ENCODE measurements around the gene CDHR3. TPM values are rescaled to one million over a fixed set of nuclear protein-coding genes. Genes with fewer than 3 reads are reported as not detected.

The CDHR3 gene
- total and polyA plus RNA-seq, 4 donors, result 1.0 to 10.5 (median 1.8) TPM

GRCh38 chr7:106047184-106047583 lies 84.1 kb downstream of the CDHR3 start (continued):
- TF ChIP-seq REST (IDR thresholded peaks at IDR 0.05), result no peak
- TF ChIP-seq HNF4A (conservative IDR thresholded peaks at IDR 0.05), result no peak
- no peak for TF ChIP-seq RXRA (IDR thresholded peaks at IDR 0.05)
- TF ChIP-seq FOXA2 (IDR thresholded peaks at IDR 0.05), result no peak

- Histone ChIP-seq H3K27me3 (ENCODE audit: control insufficient read depth in 4 of 4, insufficient read depth in 4 of 4, low read length in 3 of 4) (no peaks in the 10 kb centered on the region), H3K4me3 (ENCODE audit: low read depth in 1 of 3, low read length in 3 of 3) (no peak overlapping the region), H3K9me3 (ENCODE audit: control insufficient read depth in 4 of 4, low read length in 3 of 4) (no peaks in the 10 kb centered on the region), H3K4me1 (ENCODE audit: control insufficient read depth in 4 of 4, insufficient read depth in 4 of 4, low read length in 3 of 4) (peaks cover 0 to 5% (median 1%) of the 10 kb centered on the region in 4 donors), H3K36me3 (ENCODE audit: control insufficient read depth in 4 of 4, insufficient read depth in 3 of 4, low read depth in 1 of 4, low read length in 3 of 4) (no peaks in the 10 kb centered on the region), H3K27ac (ENCODE audit: low read depth in 1 of 2, low read length in 2 of 2) (no peak overlapping the region), H3K9ac (ENCODE audit: low read depth in 1 of 2, low read length in 2 of 2) (no peak overlapping the region)
- TF ChIP-seq JUND (IDR thresholded peaks at IDR 0.05), result no peak
- no peak for TF ChIP-seq FOXA2 (IDR thresholded peaks at IDR 0.05)
- no peak for TF ChIP-seq EGR1 (IDR thresholded peaks at IDR 0.05; ENCODE audit: low read depth in 2 of 2)
- TF ChIP-seq HNF4A (conservative IDR thresholded peaks at IDR 0.05), result no peak
- no peak for TF ChIP-seq GABPA (IDR thresholded peaks at IDR 0.05 in 1 of 2, conservative IDR thresholded peaks at IDR 0.05 in 1 of 2)
- no peak for TF ChIP-seq ATF3 (IDR thresholded peaks at IDR 0.05)
- TF ChIP-seq TAF1 (conservative IDR thresholded peaks at IDR 0.05), result no peak
- TF ChIP-seq MAX (IDR thresholded peaks at IDR 0.05), result no peak
- TF ChIP-seq REST (IDR thresholded peaks at IDR 0.05), result no peak
- no peak for TF ChIP-seq HNF4G (IDR thresholded peaks at IDR 0.05)
- no peak for TF ChIP-seq YY1 (IDR thresholded peaks at IDR 0.05)
- no peak for TF ChIP-seq SP1 (IDR thresholded peaks at IDR 0.05)
- no peak for TF ChIP-seq RAD21 (IDR thresholded peaks at IDR 0.05)
- TF ChIP-seq ZBTB33 (IDR thresholded peaks at IDR 0.05), result no peak
- no peak for DNase-seq (ENCODE audit: low spot score)
- WGBS, result 74% methylated on average over 10 of the region's 10 CpGs
These were observed 85.0 kb downstream of the CDHR3 start for GRCh38 chr7:106047818-106048705.

Measured in liver (tissue), 9 donors.